ENCODE measurements around the gene CAMKMT. TPM values are rescaled to one million over a fixed set of nuclear protein-coding genes. Genes with fewer than 3 reads are reported as not detected.

CAMKMT gene
- total and polyA plus RNA-seq, 9 of the 15 experiments (the other 6 are each of a cell fraction or from before 2014, with no cell fraction given), result 1.6 to 15.3 (median 7.4) TPM

GRCh38 chr2:44751754-44752479 lies 390.2 kb downstream of the CAMKMT start (continued):
- no peak for TF ChIP-seq AFF4 (CRISPR knock-in tag; IDR thresholded peaks at IDR 0.05)
- no peak for TF ChIP-seq THRA (IDR thresholded peaks at IDR 0.05)
- TF ChIP-seq CBX2 (IDR thresholded peaks at IDR 0.05; ENCODE audit: insufficient read depth, low read length, poor library complexity, severe bottlenecking), result no peak
- no peak for TF ChIP-seq ZNF3 (CRISPR knock-in tag; IDR thresholded peaks at IDR 0.05)
- no peak for TF ChIP-seq CHCHD3 (CRISPR knock-in tag; IDR thresholded peaks at IDR 0.05)
- TF ChIP-seq RNF2 (IDR thresholded peaks at IDR 0.05), result no peak
- peak; percentile 74 for TF ChIP-seq ZBTB5 (IDR thresholded peaks at IDR 0.05)
- TF ChIP-seq DLX4 (CRISPR knock-in tag; IDR thresholded peaks at IDR 0.05), result no peak
- TF ChIP-seq ZNF282 (CRISPR knock-in tag; IDR thresholded peaks at IDR 0.05), result no peak
- TF ChIP-seq ELK3 (CRISPR knock-in tag; IDR thresholded peaks at IDR 0.05), result no peak
